NT2/D1 (cell line): Measurements from ENCODE around the gene BZW1.

Source experiments
- SUZ12 ChIP-seq: IDR thresholded peaks from 2 replicates; pipeline ENCODE4 v1.6.1; 2011; ENCODE audit not compliant: insufficient read length, insufficient read depth; ENCODE audit errors: extremely low read depth
- YY1 ChIP-seq: IDR thresholded peaks from 2 replicates; pipeline ENCODE4 v1.6.1; 2011; ENCODE audit not compliant: insufficient read length, insufficient read depth
- ZNF274 ChIP-seq: IDR thresholded peaks from 2 replicates; pipeline ENCODE4 v1.6.1; 2011; ENCODE audit warnings: mild to moderate bottlenecking, low read depth, low read length

DNA sequence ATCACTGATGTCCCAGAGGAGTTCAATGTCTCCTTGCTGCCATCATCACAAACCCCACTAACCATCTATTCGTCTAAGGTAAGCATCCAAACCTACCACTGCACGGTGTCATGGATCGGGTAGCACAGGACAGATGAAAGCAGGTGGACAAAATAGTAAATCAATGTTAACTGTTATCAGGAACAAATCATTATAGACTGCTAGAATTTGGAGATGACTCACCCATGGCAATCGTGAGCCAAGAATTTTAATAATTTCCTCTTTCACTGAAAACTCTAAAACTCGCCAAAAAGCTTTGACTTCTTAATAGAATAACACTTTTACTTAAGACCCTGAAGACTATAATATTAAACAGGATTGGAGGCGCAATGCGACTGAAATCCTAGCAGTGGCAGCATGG, 33.7 kb upstream of the BZW1 start:
- no peak for TF ChIP-seq SUZ12
- no peak for TF ChIP-seq ZNF274
- no peak for TF ChIP-seq YY1
